HepG2 (cell line): ENCODE measurements around the gene MT1M. TPM values are rescaled to one million over a fixed set of nuclear protein-coding genes. Genes with fewer than 3 reads are reported as not detected.

Source experiments
- CREM ChIP-seq, 2 experiments: sonication (generic) in 1 of 2; formaldehyde crosslinking in 1 of 2; IDR thresholded peaks; 2 replicates each; pipeline versions ENCODE4 v1.4.0 to v1.6.1; 2016 to 2020; ENCODE audit warnings: antibody characterized with exemption in 1 of 2, mild to moderate bottlenecking in 1 of 2, missing genetic modification reagents in 1 of 2
- DPF2 ChIP-seq: sonication (generic); formaldehyde crosslinking; IDR thresholded peaks from 2 replicates; pipeline ENCODE4 v1.4.0; 2020; ENCODE audit warnings: mild to moderate bottlenecking, low read depth, missing genetic modification reagents, borderline replicate concordance
- FOXA3 ChIP-seq: IDR thresholded peaks from 2 replicates; pipeline ENCODE4 v1.6.1; 2016; ENCODE audit warnings: missing genetic modification reagents, missing compliant biosample characterization
- FOXC1 ChIP-seq: sonication (generic); formaldehyde crosslinking; IDR thresholded peaks from 2 replicates; pipeline ENCODE4 v1.8.0; 2022; ENCODE audit warnings: mild to moderate bottlenecking, missing genetic modification reagents, borderline replicate concordance
- FOXO1 ChIP-seq: sonication (generic); formaldehyde crosslinking; IDR thresholded peaks from 2 replicates; pipeline ENCODE4 v1.4.0; 2020; ENCODE audit warnings: missing genetic modification reagents
- HNRNPL ChIP-seq: fragments of 200-400 bp; formaldehyde crosslinking; IDR thresholded peaks from 2 replicates; pipeline ENCODE4 v1.6.1; 2017; ENCODE audit warnings: mild to moderate bottlenecking, low read depth, low read length
- JUNB ChIP-seq: sonication (generic); formaldehyde crosslinking; IDR thresholded peaks from 2 replicates; pipeline ENCODE4 v1.8.0; 2022; ENCODE audit warnings: missing genetic modification reagents, mild to moderate bottlenecking, borderline replicate concordance
- NR1H2 ChIP-seq: sonication (generic); formaldehyde crosslinking; IDR thresholded peaks from 2 replicates; pipeline ENCODE4 v1.8.1; 2022; ENCODE audit warnings: low read depth, missing genetic modification reagents, borderline replicate concordance
- POLR2G ChIP-seq: fragments of 200-400 bp; formaldehyde crosslinking; IDR thresholded peaks from 2 replicates; pipeline ENCODE4 v1.6.1; 2018; ENCODE audit warnings: mild to moderate bottlenecking, low read depth, low read length, moderate library complexity
- REL ChIP-seq: sonication (generic); formaldehyde crosslinking; conservative IDR thresholded peaks from 2 replicates; pipeline ENCODE4 v1.8.0; 2022; ENCODE audit warnings: mild to moderate bottlenecking, missing genetic modification reagents, moderate library complexity
- SALL2 ChIP-seq: sonication (generic); formaldehyde crosslinking; IDR thresholded peaks from 2 replicates; pipeline ENCODE4 v1.8.1; 2023; ENCODE audit warnings: mild to moderate bottlenecking, missing genetic modification reagents, inconsistent platforms
- SYNCRIP ChIP-seq: fragments of 200-400 bp; formaldehyde crosslinking; IDR thresholded peaks from 2 replicates; pipeline ENCODE4 v1.6.1; 2018; ENCODE audit warnings: mild to moderate bottlenecking, low read depth, low read length; ENCODE audit not compliant: insufficient read depth
- WIZ ChIP-seq: sonication (generic); formaldehyde crosslinking; IDR thresholded peaks from 2 replicates; pipeline ENCODE4 v1.5.1; 2020; ENCODE audit warnings: mild to moderate bottlenecking, missing genetic modification reagents
- YY1 ChIP-seq: IDR thresholded peaks from 2 replicates; pipeline ENCODE4 v1.6.1; 2011; ENCODE audit warnings: low read length, low read depth, moderate library complexity, mild to moderate bottlenecking; ENCODE audit not compliant: insufficient read depth, insufficient replicate concordance
- ZFP36 ChIP-seq: fragments of 150-350 bp; IDR thresholded peaks from 2 replicates; pipeline ENCODE4 v1.6.1; 2018; ENCODE audit warnings: borderline replicate concordance, low read length, low read depth; ENCODE audit not compliant: partially characterized antibody
- ZNF382 ChIP-seq: sonication (generic); formaldehyde crosslinking; IDR thresholded peaks from 2 replicates; pipeline ENCODE4 v1.5.0; 2020; ENCODE audit warnings: missing genetic modification reagents, mild to moderate bottlenecking, borderline replicate concordance
- polyA plus RNA-seq, 8 experiments: library from polyadenylated mRNA; depleted of rRNA in 3 of 8; stranded (reverse) in 7 of 8; unstranded in 1 of 8; fragments of >200 nt; fragmentation: Illumina TruSeq in 4 of 8; extraction: Trizol in 4 of 8; gene quantifications; 2 replicates each; pipeline versions ENCODE4 v1.2.1 to v1.2.3, GENCODE V29; 2011 to 2016; ENCODE audit warnings: low read depth in 4 of 8, missing spikeins in 1 of 8, mixed read lengths in 1 of 8; ENCODE audit not compliant: insufficient read depth in 1 of 8
- total RNA-seq, 5 experiments: library from RNA; depleted of rRNA; stranded (reverse); fragments of >200 nt; fragmentation: Illumina TruSeq; extraction: Trizol; gene quantifications; 2 replicates each; pipeline ENCODE4 v1.2.3, GENCODE V29; 2016; ENCODE audit warnings: low read depth in 1 of 5
- TF ChIP-seq, protein P1 (sequence below): sonication (generic); formaldehyde crosslinking; IDR thresholded peaks from 2 replicates; pipeline ENCODE4 v1.5.0; 2020; ENCODE audit warnings: missing genetic modification reagents
- TF ChIP-seq, protein P2 (sequence below): sonication (generic); formaldehyde crosslinking; IDR thresholded peaks from 2 replicates; pipeline ENCODE4 v1.4.0; 2020; ENCODE audit warnings: missing genetic modification reagents
- TF ChIP-seq, protein P3 (sequence below): sonication (generic); formaldehyde crosslinking; IDR thresholded peaks from 2 replicates; pipeline ENCODE4 v1.4.0; 2020; ENCODE audit warnings: missing genetic modification reagents, borderline replicate concordance
- TF ChIP-seq, protein P4 (sequence below): sonication (generic); formaldehyde crosslinking; IDR thresholded peaks from 2 replicates; pipeline ENCODE4 v1.4.0; 2020; ENCODE audit warnings: missing genetic modification reagents, mild to moderate bottlenecking, borderline replicate concordance
- TF ChIP-seq, protein P5 (sequence below): sonication (generic); formaldehyde crosslinking; IDR thresholded peaks from 2 replicates; pipeline ENCODE4 v1.5.1; 2020; ENCODE audit warnings: mild to moderate bottlenecking, moderate library complexity, missing genetic modification reagents

MT1M gene
- total and polyA plus RNA-seq, 2 of the 13 experiments (the other 11 are each of a cell fraction or from before 2014, with no cell fraction given), result 4.6 TPM; not detected in 1

DNA sequence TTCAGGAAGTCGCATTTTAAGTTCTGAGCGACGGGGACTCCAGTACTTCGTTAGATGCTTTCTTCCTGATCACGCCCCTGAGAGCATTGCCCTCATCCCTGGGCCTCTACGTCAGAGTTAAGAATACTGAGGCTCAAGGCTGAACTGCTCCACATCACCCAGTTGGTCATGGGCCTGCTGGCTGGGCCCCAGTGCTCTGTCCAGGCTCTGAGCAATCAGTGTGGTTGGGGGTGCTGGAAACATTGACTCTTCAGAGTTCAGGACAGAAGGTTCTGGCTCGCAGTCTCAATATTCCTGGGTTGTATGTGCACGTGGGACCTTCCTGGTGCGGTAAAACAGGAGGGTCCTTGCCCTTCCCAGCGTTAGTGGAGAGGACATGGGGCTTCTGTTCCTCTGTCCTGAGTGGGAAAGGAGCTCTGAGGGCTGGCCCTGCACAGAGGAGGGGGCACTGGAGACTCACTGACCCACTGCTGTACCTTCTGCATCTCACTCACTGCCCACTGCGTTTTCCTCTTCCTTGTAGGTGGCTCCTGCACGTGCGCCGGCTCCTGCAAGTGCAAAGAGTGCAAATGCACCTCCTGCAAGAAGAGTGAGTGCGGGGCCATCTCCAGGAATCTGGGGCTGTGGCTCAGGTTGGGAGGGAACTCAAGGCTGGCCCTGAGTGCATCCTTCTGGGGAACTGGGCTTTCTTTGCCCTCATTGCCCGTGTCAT is 6.4 kb upstream of the MT1M start (continued):
- no peak for TF ChIP-seq YY1
- no peak for TF ChIP-seq FOXA3 (CRISPR knock-in tag)
- no peak for TF ChIP-seq SYNCRIP
- TF ChIP-seq, protein P1, sequence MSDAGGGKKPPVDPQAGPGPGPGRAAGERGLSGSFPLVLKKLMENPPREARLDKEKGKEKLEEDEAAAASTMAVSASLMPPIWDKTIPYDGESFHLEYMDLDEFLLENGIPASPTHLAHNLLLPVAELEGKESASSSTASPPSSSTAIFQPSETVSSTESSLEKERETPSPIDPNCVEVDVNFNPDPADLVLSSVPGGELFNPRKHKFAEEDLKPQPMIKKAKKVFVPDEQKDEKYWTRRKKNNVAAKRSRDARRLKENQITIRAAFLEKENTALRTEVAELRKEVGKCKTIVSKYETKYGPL (CRISPR knock-in tag), result no peak
- TF ChIP-seq, protein P2, sequence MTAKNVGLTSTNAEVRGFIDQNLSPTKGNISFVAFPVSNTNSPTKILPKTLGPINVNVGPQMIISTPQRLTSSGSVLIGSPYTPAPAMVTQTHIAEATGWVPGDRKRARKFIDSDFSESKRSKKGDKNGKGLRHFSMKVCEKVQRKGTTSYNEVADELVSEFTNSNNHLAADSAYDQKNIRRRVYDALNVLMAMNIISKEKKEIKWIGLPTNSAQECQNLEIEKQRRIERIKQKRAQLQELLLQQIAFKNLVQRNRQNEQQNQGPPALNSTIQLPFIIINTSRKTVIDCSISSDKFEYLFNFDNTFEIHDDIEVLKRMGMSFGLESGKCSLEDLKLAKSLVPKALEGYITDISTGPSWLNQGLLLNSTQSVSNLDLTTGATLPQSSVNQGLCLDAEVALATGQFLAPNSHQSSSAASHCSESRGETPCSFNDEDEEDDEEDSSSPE (CRISPR knock-in tag), result no peak
- TF ChIP-seq POLR2G, result no peak
- TF ChIP-seq REL (CRISPR knock-in tag), result peak; percentile 34; the same call in 1 of the 2 replicates
- no peak for TF ChIP-seq SALL2 (CRISPR knock-in tag)
- no peak for TF ChIP-seq CREM (IDR thresholded peaks at IDR 0.05)
- TF ChIP-seq CREM (CRISPR knock-in tag; IDR thresholded peaks at IDR 0.05), result no peak
- no peak for TF ChIP-seq FOXO1 (CRISPR knock-in tag)
- TF ChIP-seq, protein P3, sequence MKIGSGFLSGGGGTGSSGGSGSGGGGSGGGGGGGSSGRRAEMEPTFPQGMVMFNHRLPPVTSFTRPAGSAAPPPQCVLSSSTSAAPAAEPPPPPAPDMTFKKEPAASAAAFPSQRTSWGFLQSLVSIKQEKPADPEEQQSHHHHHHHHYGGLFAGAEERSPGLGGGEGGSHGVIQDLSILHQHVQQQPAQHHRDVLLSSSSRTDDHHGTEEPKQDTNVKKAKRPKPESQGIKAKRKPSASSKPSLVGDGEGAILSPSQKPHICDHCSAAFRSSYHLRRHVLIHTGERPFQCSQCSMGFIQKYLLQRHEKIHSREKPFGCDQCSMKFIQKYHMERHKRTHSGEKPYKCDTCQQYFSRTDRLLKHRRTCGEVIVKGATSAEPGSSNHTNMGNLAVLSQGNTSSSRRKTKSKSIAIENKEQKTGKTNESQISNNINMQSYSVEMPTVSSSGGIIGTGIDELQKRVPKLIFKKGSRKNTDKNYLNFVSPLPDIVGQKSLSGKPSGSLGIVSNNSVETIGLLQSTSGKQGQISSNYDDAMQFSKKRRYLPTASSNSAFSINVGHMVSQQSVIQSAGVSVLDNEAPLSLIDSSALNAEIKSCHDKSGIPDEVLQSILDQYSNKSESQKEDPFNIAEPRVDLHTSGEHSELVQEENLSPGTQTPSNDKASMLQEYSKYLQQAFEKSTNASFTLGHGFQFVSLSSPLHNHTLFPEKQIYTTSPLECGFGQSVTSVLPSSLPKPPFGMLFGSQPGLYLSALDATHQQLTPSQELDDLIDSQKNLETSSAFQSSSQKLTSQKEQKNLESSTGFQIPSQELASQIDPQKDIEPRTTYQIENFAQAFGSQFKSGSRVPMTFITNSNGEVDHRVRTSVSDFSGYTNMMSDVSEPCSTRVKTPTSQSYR (CRISPR knock-in tag), result no peak
- peak; percentile 31; the same call in 1 of the 2 replicates for TF ChIP-seq FOXC1 (CRISPR knock-in tag)
- no peak for TF ChIP-seq NR1H2 (CRISPR knock-in tag)
- TF ChIP-seq, protein P4, sequence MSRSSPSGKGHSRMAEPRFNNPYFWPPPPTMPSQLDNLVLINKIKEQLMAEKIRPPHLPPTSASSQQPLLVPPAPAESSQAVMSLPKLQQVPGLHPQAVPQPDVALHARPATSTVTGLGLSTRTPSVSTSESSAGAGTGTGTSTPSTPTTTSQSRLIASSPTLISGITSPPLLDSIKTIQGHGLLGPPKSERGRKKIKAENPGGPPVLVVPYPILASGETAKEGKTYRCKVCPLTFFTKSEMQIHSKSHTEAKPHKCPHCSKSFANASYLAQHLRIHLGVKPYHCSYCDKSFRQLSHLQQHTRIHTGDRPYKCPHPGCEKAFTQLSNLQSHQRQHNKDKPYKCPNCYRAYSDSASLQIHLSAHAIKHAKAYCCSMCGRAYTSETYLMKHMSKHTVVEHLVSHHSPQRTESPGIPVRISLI (CRISPR knock-in tag), result 0 out of 2 replicates have a peak, but pooled peaks have one; percentile 0
- no peak for TF ChIP-seq JUNB (CRISPR knock-in tag)
- TF ChIP-seq DPF2 (CRISPR knock-in tag), result no peak
- TF ChIP-seq WIZ (CRISPR knock-in tag), result no peak
- TF ChIP-seq, protein P5, sequence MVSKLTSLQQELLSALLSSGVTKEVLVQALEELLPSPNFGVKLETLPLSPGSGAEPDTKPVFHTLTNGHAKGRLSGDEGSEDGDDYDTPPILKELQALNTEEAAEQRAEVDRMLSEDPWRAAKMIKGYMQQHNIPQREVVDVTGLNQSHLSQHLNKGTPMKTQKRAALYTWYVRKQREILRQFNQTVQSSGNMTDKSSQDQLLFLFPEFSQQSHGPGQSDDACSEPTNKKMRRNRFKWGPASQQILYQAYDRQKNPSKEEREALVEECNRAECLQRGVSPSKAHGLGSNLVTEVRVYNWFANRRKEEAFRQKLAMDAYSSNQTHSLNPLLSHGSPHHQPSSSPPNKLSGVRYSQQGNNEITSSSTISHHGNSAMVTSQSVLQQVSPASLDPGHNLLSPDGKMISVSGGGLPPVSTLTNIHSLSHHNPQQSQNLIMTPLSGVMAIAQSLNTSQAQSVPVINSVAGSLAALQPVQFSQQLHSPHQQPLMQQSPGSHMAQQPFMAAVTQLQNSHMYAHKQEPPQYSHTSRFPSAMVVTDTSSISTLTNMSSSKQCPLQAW (CRISPR knock-in tag), result 0 out of 2 replicates have a peak, but pooled peaks have one; percentile 62
- no peak for TF ChIP-seq ZNF382 (CRISPR knock-in tag)
- no peak for TF ChIP-seq ZFP36
- TF ChIP-seq HNRNPL, result no peak
